BLaER1 (cell line): ENCODE results near the gene SEC23IP.

Experiments
- H3K27ac ChIP-seq: shearing (Covaris generic); formaldehyde crosslinking; 2 replicates; pipeline ENCODE4 v1.8.1; 2022
- H3K27me3 ChIP-seq: shearing (Covaris generic); formaldehyde crosslinking; 2 replicates; pipeline ENCODE4 v1.8.1; 2022
- H3K36me3 ChIP-seq: shearing (Covaris generic); formaldehyde crosslinking; 2 replicates; pipeline ENCODE4 v1.8.1; 2022
- H3K4me1 ChIP-seq: shearing (Covaris generic); formaldehyde crosslinking; 2 replicates; pipeline ENCODE4 v1.8.1; 2022
- H3K4me2 ChIP-seq: shearing (Covaris generic); formaldehyde crosslinking; 2 replicates; pipeline ENCODE4 v1.8.1; 2022
- H3K4me3 ChIP-seq: shearing (Covaris generic); formaldehyde crosslinking; 2 replicates; pipeline ENCODE4 v1.8.1; 2022
- H3K9ac ChIP-seq: shearing (Covaris generic); formaldehyde crosslinking; 2 replicates; pipeline ENCODE4 v1.8.1; 2022
- H3K9me3 ChIP-seq: shearing (Covaris generic); formaldehyde crosslinking; 2 replicates; pipeline ENCODE4 v1.8.1; 2022
- H4K20me1 ChIP-seq: shearing (Covaris generic); formaldehyde crosslinking; 2 replicates; pipeline ENCODE4 v1.8.1; 2022
- Cebpa-rat ChIP-seq: shearing (Covaris generic); IDR thresholded peaks from 2 replicates; pipeline ENCODE4 v1.8.1; 2022

Gene SEC23IP

DNA sequence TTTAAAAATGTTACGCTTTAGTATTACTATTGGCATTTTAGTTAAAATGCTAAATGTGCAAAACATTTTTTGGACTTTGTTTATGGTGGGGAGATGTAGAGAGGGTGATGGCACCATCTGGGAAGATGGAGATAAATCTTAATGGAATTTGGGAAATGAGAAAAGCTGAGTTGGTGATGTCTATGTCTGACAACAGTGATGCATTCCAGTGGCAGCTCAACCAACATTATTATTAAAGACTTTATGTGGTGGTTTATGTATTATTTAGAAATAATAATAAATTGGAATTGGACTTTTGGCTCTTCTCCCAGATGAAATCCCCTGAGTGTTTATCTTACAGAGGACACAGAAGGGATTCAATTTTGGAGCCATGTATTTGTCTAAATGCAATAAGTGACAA lies 77.6 kb downstream of the SEC23IP start:
- Histone ChIP-seq H3K9ac (no peak overlapping the region), H3K9me3 (peaks cover 13% of the 10 kb centered on the region), H3K4me3 (no peak overlapping the region), H3K36me3 (no peaks in the 10 kb centered on the region), H3K27ac (no peak overlapping the region), H3K4me2 (no peak overlapping the region), H3K4me1 (no peaks in the 10 kb centered on the region), H4K20me1 (no peaks in the 10 kb centered on the region), H3K27me3 (no peaks in the 10 kb centered on the region)
- no peak for TF ChIP-seq Cebpa-rat

DNA sequence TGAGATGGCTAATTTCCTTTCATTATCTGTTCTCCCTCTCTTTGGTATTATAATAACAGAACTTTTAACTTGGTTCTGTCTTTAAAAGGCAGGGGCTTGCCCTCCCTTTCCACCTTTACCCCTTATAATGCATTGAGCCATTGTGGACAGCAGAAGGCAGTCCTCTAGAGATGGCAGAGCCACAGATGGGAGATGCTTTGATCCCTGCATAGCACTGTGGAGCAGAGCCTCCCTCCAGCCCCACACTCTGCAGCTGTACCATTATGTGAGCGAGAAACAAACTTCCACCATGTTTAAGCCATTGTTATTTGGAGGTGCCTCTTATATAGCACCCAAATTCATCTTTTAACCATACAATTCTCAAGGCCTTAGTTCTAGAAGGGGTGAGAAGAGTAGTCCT lies 78.4 kb downstream of the SEC23IP start:
- H3K4me3 ChIP-seq, result no peak overlapping the region
- no peaks in the 10 kb centered on the region for H4K20me1 ChIP-seq
- no peak for TF ChIP-seq Cebpa-rat
- H3K9me3 ChIP-seq, result peaks cover 13% of the 10 kb centered on the region
- no peaks in the 10 kb centered on the region for H3K4me1 ChIP-seq
- H3K27me3 ChIP-seq, result no peaks in the 10 kb centered on the region
- H3K9ac ChIP-seq, result no peak overlapping the region
- H3K4me2 ChIP-seq, result no peak overlapping the region
- no peak overlapping the region for H3K27ac ChIP-seq
- H3K36me3 ChIP-seq, result no peaks in the 10 kb centered on the region

DNA sequence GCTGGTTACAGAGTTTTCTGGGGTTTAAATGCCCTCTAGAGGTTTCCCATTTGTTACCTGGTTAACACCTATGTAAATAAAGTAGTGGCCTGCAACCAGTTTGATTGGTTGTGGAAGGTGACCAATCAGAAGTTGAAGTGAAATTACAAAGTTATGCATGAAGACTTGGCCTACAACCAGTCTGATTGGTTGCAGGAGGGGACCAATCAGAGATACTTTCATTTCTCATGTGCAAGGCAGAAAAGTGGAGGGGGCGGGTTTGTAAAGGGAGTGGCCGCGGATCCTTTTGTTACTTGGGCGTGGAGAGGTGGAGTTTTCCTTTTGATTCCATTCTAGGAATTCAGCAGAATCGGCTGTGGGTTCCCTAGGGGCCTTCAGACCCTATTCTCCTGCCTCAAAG lies 80.8 kb downstream of the SEC23IP start:
- no peak for TF ChIP-seq Cebpa-rat
- H3K36me3 ChIP-seq, result no peaks in the 10 kb centered on the region
- no peaks in the 10 kb centered on the region for H3K4me1 ChIP-seq
- no peak overlapping the region for H3K27ac ChIP-seq
- H4K20me1 ChIP-seq, result no peaks in the 10 kb centered on the region
- no peaks in the 10 kb centered on the region for H3K27me3 ChIP-seq
- no peak overlapping the region for H3K4me3 ChIP-seq
- no peak overlapping the region for H3K9ac ChIP-seq
- H3K4me2 ChIP-seq, result no peak overlapping the region
- 0 out of 2 replicates have a peak, but pooled peaks cover 3% of the 10 kb centered on the region for H3K9me3 ChIP-seq

DNA sequence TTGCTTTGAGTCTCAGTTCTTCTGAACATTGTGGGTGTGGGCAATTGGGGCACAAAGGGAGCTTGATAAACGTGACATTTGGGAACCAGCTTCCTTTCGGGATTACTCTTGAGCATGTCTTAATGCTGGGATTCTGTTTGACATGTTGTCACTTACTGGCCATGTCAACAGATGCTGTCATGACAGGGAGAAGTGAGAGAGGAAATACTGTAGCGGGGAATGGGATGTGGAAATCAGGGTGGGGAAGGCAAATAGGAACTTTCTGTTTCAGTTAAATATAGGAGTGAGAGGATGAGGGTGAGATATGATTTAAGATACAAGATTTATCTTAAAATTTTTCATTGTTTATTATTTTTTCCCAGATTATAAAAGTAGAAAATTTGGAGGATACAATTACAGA lies 83.9 kb downstream of the SEC23IP start:
- Histone ChIP-seq H3K4me3 (no peak overlapping the region), H3K27me3 (no peaks in the 10 kb centered on the region), H3K4me2 (no peak overlapping the region), H3K4me1 (no peaks in the 10 kb centered on the region), H4K20me1 (no peaks in the 10 kb centered on the region), H3K27ac (no peak overlapping the region), H3K9me3 (0 out of 2 replicates have a peak, but pooled peaks cover 3% of the 10 kb centered on the region), H3K36me3 (no peaks in the 10 kb centered on the region), H3K9ac (no peak overlapping the region)
- no peak for TF ChIP-seq Cebpa-rat

DNA sequence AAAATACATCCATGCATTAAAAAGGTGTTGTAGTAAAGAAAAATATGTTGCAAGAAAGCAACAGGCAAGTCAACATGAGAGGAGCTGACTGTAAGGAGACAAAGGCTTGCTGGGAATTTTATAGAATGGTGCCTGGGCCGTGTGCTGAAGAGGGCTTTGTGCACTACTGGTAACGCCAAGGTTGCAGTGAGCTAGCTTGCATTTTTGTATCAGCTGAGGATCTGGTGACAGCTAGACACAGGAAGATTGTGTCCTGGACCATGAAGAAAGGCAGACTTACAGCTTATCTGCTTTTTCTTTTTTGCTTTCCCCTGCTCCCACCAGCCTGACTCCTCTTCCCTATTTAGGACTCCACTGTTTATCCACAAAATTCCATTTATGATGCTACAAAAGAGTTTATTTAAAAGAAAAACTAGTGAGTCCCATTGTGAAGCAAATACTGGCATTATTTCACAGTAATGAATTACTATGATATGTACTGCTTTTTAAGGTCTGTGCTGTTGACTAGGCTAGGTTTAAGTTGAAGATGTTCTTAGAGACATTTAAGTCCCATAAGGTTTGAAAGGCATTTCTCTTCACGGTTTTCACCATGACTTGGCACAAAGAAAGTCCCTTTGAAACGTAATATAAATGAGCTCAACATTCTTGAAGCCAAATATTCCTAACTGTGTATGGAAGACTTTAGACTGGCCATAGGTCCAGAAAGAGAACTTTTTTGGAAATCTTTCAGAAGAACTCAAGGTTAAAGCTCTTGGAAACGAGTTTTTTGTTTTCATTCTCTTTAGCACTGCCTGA lies 88.6 kb downstream of the SEC23IP start:
- H4K20me1 ChIP-seq, result no peaks in the 10 kb centered on the region
- peaks cover 9% of the 10 kb centered on the region for H3K9me3 ChIP-seq
- no peaks in the 10 kb centered on the region for H3K4me1 ChIP-seq
- no peak for TF ChIP-seq Cebpa-rat
- H3K27me3 ChIP-seq, result no peaks in the 10 kb centered on the region
- H3K36me3 ChIP-seq, result no peaks in the 10 kb centered on the region
- no peak overlapping the region for H3K4me2 ChIP-seq
- H3K27ac ChIP-seq, result no peak overlapping the region
- H3K4me3 ChIP-seq, result no peak overlapping the region
- no peak overlapping the region for H3K9ac ChIP-seq

DNA sequence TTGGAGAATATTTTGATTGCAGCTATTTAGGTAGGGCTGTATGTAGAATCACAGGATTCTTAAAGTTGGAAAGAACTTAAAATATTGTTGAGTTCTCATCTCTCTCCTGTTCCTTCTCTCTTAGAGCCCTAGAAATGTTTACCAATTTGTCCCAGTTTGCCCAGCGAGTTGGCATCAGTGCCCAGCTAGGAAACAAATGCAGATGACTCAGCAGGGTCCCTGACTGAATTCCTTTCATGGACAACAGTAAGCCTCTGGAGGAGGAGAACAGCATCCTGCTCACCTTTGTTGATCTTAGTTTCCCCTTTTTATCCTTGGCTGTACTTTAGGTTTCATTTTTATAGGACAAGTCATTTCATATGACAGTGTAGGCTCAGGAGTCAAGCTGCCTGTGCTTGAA lies 89.3 kb downstream of the SEC23IP start:
- H3K4me3 ChIP-seq, result no peak overlapping the region
- H3K9ac ChIP-seq, result no peak overlapping the region
- H3K9me3 ChIP-seq, result peaks cover 9% of the 10 kb centered on the region
- no peak for TF ChIP-seq Cebpa-rat
- no peak overlapping the region for H3K27ac ChIP-seq
- H4K20me1 ChIP-seq, result no peaks in the 10 kb centered on the region
- H3K36me3 ChIP-seq, result no peaks in the 10 kb centered on the region
- H3K27me3 ChIP-seq, result no peaks in the 10 kb centered on the region
- H3K4me2 ChIP-seq, result no peak overlapping the region
- H3K4me1 ChIP-seq, result no peaks in the 10 kb centered on the region

DNA sequence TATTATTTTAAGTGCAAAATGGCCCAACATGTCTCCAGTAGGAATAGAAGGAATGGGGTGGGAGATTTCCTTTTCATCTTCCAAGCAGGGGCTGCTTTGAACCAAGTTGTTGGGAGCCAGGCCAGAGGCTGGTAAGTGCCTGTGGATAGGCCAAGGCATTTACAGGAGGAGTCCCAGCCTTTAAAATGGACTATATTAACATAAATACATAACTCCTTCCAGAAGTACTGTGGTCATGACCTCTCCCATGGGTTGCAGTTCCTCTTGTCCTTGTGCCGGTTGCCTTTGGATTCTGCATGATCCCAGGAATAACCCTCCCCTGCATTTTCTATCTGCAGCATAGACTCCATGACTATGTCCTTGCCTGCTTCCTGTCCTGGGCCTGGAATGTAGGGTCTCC lies 95.8 kb downstream of the SEC23IP start:
- Histone ChIP-seq H3K36me3 (no peaks in the 10 kb centered on the region), H3K27ac (no peak overlapping the region), H3K4me2 (no peak overlapping the region), H3K9me3 (peaks cover 9% of the 10 kb centered on the region), H3K27me3 (no peaks in the 10 kb centered on the region), H3K9ac (no peak overlapping the region), H4K20me1 (no peaks in the 10 kb centered on the region), H3K4me3 (no peak overlapping the region), H3K4me1 (no peaks in the 10 kb centered on the region)
- no peak for TF ChIP-seq Cebpa-rat

DNA sequence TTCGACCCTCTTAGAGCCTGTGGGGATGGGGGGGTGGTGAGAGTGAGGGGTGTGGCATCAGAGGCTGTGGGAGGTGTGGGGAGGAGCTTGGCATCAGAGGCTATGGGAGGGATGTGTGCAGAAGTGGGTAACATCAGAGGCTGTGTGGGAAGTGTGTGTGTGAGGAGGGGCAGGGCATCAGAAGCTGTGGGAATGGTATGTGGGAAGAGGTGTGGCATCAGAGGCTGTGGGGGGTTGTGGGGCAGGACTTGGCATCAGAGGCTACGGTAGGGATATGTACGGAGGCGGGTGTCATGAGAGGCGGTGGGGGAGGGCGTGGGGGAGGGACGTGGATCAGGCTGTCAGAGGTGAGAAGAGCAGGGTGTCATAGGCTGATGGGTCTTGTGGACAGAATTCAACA lies 97.4 kb downstream of the SEC23IP start:
- no peak for TF ChIP-seq Cebpa-rat
- H3K4me2 ChIP-seq, result no peak overlapping the region
- H3K4me1 ChIP-seq, result no peaks in the 10 kb centered on the region
- H3K4me3 ChIP-seq, result no peak overlapping the region
- H3K27ac ChIP-seq, result no peak overlapping the region
- no peak overlapping the region for H3K9ac ChIP-seq
- H4K20me1 ChIP-seq, result no peaks in the 10 kb centered on the region
- 0 out of 2 replicates have a peak, but pooled peaks cover under 1% of the 10 kb centered on the region for H3K9me3 ChIP-seq
- no peaks in the 10 kb centered on the region for H3K27me3 ChIP-seq
- H3K36me3 ChIP-seq, result no peaks in the 10 kb centered on the region

DNA sequence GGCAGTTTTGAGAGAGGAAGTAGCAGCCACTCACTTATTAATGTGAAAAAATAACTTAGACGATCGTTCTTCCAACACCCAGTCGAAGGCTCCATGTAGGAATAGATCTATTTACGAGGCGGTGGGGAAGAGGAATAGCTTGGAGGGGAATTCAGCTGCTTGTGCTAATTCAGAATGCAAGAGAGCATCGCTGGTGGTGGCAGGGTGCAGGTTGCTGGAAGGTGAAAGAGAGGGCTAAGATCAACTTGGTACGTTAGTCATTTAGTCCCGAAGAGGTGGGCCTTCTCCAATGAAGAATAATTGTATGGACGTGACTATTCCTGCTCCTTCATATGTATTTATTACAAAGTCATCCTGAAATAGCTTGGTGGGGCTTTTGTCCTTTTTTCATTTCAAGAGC lies 98.5 kb downstream of the SEC23IP start:
- H3K4me3 ChIP-seq, result no peak overlapping the region
- TF ChIP-seq Cebpa-rat, result no peak
- no peaks in the 10 kb centered on the region for H3K36me3 ChIP-seq
- H3K4me1 ChIP-seq, result no peaks in the 10 kb centered on the region
- H3K4me2 ChIP-seq, result no peak overlapping the region
- no peaks in the 10 kb centered on the region for H3K27me3 ChIP-seq
- H3K27ac ChIP-seq, result no peak overlapping the region
- no peaks in the 10 kb centered on the region for H4K20me1 ChIP-seq
- H3K9ac ChIP-seq, result no peak overlapping the region
- peaks cover 12% of the 10 kb centered on the region for H3K9me3 ChIP-seq

DNA sequence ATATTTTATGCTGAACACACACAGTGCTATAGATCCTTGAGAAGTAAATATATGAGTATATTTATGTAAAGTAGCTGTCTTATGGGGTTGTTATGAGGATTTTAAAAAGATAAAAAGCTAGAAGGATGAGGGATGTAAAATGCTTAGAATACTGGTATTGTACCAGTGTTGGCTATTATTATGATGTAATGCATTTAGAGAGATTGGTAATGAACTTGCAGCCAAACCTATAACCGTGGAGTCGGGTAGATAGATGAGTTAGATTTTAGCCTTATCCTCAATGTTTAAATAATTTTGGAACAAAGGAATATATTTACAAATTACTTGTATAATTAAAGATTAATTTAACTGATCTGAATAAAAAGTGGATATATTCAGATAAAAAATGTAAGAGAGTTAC lies 99.3 kb downstream of the SEC23IP start:
- peaks cover 18% of the 10 kb centered on the region for H3K9me3 ChIP-seq
- no peak overlapping the region for H3K4me3 ChIP-seq
- TF ChIP-seq Cebpa-rat, result no peak
- H3K4me1 ChIP-seq, result no peaks in the 10 kb centered on the region
- H3K27me3 ChIP-seq, result no peaks in the 10 kb centered on the region
- H3K4me2 ChIP-seq, result no peak overlapping the region
- H4K20me1 ChIP-seq, result no peaks in the 10 kb centered on the region
- no peak overlapping the region for H3K27ac ChIP-seq
- H3K36me3 ChIP-seq, result no peaks in the 10 kb centered on the region
- H3K9ac ChIP-seq, result no peak overlapping the region
